LHCN-M2 (cell line): ENCODE measurements around the gene PAM16. TPM values are rescaled to one million over a fixed set of nuclear protein-coding genes. Genes with fewer than 3 reads are reported as not detected.

Experiments
- DNase-seq: peaks from one replicate; pipeline ENCODE4 v3.0.0-alpha.2; 2012; ENCODE audit warnings: low read depth
- total RNA-seq: library from RNA; depleted of rRNA; stranded (reverse); fragments of >200 nt; gene quantifications from 2 replicates; pipeline ENCODE4 v1.2.3, GENCODE V29; 2014; rRNA removed

The PAM16 gene
- total RNA-seq, 1 experiment from 2014 or later: 48.1 TPM

DNA sequence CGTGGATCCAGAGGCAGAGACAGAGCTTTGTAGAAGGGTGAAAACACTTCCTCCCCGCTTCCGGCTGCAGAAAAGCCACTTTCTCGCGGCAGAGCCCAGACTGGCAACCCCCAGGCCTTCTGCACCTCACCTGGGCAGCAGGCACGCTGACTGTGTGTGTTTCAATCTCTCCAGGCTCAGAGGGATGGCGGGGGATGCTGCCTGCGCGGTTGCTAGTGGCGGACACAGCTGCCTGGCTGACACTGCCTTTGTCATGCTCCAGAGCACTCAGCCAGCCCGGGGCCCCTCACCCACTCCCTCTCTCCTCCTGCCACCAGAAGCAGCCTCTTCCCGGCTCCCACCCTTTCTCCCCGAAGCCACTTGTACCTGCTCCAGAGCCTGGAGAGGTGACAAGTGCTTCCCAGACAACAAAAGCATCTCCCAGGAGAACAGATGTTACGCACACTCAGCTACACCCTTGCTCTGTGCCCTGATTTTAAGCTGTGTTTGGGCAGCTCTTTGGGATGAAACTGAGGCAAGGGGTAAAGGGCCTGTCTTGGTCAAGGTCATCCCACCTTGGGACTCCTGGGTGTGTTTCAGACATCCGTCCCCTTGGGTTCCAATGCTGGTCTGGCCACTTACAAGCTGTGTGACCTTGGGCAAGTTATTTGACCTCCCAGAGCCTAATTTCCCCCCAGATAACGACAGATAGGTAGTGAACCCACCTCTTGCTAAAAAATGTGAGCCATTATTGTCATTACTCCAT is 44.5 kb downstream of the PAM16 start:
- no peak for DNase-seq

DNA sequence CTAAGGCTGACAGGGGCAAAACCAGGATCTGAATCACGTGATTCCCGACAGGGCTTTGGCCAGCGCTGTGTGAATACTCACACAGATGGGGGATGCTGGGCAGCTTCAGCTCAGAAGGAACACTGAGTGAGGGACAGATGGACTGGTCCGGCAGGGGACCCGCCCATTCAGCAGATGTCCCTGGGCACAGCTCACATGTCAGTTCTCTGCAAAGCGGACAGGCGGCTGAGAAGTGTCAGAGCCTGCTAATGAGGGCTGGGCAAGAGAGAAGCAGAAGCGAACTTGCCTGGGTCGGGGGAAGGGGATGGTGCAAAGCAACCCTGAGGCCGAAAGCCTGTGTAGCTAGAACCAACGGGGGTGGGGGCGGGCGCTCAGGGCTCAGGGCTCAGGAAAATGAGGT is 47.1 kb downstream of the PAM16 start:
- DNase-seq: peak; percentile 46

DNA sequence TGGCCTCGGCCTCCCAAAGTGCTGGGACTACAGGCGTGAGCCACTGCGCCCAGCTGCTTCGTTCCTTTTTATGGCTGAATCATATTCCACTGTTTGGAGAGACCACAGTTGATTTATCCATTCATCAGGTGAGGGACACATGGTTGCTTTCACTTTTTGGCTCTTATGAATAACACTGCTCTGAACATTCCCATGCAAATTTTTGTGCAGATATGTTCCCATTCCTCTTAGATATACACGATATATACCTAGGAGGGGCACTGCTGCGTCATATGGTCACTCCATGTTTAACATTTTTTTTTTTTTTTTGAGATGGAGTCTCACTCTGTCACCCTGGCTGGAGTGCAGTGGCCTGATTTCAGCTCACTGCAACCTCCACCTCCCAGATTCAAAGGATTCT is 49.2 kb downstream of the PAM16 start:
- no peak for DNase-seq

DNA sequence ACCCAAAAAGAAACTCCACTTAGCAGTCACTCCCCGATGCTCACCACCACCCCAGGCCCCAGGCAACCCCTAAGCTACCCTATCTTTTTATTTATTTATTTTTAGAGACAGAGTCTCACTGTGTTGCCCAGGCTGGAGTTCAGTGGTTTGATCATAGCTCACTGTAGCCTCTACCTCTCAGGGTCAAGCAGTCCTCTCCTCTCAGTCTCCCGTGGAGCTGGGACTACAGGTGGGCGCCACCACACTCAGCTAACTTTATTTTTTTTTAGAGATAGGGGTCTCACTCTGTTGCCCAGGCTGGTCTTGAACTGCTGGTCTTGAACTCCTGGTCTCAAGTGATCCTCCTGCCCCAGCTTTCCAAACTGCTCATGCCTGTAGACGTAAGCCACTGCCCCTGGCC is 49.9 kb downstream of the PAM16 start:
- DNase-seq: no peak

DNA sequence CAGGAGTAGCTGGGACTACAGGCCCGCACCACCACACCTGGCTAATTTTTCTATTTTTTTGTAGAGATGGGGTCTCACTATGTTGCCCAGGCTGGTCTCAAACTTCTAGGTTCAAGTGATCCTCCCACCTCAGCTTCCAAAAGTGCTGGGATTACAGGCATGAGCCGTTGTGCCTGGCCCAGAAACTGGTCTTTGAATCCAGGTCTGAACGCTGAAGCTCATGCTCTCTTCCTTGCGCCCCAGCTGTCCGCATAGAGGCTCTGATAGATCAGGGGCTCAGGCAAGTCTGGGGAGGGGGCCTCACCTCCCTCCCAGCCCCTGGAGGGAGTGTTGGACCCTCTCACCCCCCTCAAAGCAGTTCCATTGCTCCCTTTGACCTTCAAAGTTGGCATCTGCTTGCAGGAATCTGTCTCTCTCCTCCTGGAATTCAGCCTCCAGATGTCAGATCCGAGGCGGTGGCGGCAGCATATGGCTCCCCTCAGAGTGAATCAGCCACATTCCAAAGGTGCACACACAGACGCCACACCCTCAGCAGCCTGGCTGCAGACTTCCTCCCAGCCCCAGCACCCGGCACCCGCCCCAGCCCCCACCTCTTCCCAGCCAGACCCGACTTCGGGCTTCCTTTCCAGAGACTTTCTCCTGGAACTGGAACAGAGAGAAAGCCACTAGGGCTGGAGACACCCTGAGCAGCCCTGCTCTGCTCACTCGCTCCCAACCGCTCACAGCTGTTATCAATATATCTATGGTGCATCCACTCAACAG is 52.2 kb downstream of the PAM16 start:
- DNase-seq: peak; percentile 94

DNA sequence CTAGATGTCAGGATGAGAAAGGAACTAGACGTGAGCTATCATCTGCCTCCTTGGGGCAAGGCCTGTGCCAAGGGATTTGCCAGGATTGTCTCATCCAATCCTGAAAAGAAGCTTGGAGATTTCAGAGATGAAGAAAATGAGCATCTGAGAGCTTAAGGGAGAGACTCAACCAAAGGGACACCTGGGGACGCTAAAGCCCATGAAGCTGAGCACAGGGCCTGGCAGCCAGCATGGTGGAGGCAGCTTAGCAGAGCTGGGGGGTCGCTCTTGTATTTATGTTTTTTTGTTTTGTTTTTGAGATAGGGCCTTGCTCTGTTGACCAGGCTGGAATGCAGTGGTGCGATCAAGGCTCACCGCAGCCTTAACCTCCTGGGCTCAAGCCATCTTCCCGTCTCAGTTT is 53.6 kb downstream of the PAM16 start:
- DNase-seq: no peak

DNA sequence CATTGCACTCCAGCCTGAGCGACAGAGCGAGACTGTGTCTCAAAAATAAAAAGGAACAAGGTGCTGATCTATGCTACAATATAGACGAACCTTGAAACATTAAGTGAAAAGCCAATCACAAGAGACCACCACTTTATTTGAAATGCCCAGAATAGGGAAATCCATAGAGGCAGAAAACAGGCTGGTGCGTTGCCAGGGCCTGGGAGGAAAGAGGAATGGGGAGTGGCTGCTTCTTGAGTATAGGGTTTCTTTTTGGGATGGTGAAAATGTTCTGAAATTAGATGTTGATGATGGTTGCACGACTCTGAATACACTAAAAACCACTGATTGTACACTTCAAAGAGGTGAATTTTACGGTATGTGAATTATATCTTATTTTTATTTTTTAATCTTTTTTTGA is 55.5 kb downstream of the PAM16 start:
- no peak for DNase-seq

DNA sequence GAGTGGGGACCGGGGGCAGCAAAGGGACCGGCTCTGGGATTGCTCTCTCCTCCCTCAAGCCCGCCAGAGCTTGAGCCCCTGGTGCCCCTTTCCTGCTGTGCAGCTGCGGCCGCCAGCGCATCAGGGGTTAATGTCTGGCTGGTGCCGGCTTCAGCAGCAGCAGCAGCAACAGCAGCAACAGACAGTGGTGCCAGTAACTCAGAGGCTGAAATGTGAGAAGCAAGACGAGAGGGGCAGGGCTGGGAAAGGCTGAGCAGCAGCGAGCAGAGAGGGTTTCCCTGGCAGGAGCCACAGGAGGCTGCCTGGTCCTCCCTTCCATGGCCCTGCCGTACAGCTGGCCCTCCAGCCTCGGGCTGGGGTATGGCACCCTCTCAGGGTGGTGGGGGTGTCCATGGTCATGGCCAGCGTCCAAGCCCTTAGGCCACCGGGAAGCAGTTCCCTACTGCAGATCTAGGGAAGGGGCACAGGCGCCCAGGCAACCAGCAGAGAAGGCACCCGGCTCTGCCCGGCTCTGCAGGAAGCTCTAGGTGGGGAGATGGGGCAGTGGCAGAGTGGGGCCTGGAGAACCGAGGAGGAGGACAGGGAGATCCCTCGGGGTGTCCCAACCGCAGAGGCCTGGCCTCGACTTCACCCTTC is 57.2 kb downstream of the PAM16 start:
- peak; percentile 84 for DNase-seq

DNA sequence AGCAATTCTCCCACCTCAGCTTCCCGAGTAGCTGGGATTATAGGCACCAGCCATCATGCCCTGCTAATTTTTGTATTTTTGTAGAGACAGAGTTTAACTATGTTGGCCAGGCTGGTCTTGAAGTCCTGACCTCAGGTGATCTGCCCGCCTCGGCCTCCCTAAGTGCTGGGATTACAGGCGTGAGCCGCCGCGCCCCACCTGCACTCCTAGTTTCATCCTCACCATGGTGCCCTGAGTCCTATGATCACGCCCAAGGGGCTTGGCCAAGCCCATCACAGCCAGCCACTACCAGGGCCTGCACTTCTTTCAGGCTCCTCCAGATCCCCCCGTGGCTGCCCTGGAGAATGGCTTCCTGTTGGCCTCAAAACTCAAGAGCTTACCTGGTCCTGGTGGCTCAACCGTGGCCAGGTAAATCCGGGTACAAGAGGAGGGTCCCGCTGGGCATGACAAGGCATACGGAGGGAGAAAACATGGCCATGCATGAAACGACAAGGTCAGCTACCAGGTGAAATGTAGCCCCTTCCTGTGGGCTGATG is 57.9 kb downstream of the PAM16 start:
- DNase-seq: no peak

DNA sequence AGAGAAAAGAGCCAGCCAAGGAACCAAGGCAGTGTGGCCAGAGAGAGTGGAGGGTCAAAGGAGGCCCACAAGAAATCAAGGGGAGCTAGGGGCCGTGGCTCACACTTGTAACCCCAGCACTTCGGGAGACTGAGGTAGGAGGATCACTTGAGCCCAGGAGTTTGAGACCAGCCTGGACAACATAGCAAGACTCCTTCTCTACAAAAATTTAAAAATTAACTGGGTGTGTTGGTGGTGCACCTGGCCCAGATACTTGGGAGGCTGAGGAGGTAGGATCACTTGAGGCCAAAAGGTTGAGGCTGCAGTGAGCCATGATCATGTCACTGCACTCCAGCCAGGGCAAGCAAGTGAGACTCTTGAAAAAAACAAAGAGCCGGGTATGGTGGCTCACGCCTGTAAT is 59.4 kb downstream of the PAM16 start:
- DNase-seq: no peak

Other genes with a start within 250 kb of the PAM16 start
- gene ADCY9, start 234.9 kb downstream of the PAM16 start, total RNA-seq: 8.8 and 11.7 TPM in 2 replicates
- gene SRL, start 109.2 kb downstream of the PAM16 start, total RNA-seq: not detected in 2 replicates
- gene TFAP4, start 78.3 kb downstream of the PAM16 start, total RNA-seq: 7.0 and 11.1 TPM in 2 replicates
- 1.1 and 1.3 TPM in 2 replicates for gene GLIS2, start 35.3 kb downstream of the PAM16 start, total RNA-seq
- 7.1 and 12.5 TPM in 2 replicates for gene VASN, start 20.5 kb upstream of the PAM16 start, total RNA-seq
- 23.7 and 34.8 TPM in 2 replicates for gene CORO7, start 65.3 kb upstream of the PAM16 start, total RNA-seq
- gene DNAJA3, start 74.5 kb upstream of the PAM16 start, total RNA-seq: 64.2 and 69.4 TPM in 2 replicates
- gene NMRAL1, start 123.3 kb upstream of the PAM16 start, total RNA-seq: 27.6 and 40.7 TPM in 2 replicates
- 48.6 and 49.9 TPM in 2 replicates for gene HMOX2, start 125.1 kb upstream of the PAM16 start, total RNA-seq
- 19.5 and 24.9 TPM in 2 replicates for gene CDIP1, start 187.5 kb upstream of the PAM16 start, total RNA-seq
- gene C16orf96, start 205.0 kb upstream of the PAM16 start, total RNA-seq: 0.06 TPM in 1 of 2 replicates, not detected in the other